B cell (primary cell): ENCODE results near the gene GNB2. TPM values are rescaled to one million over a fixed set of nuclear protein-coding genes. Genes with fewer than 3 reads are reported as not detected.

Experiments
- ATAC-seq: fragments of 200-7000 bp; cut with Tn5 transposase; one replicate; pipeline ENCODE4 v1.10.0; 2021; ENCODE audit warnings: low read depth, mild to moderate bottlenecking, moderate number of reproducible peaks, moderate library complexity
- CTCF ChIA-PET: fragments of 350-600 bp; sonication (Branson Sonifier 250); formaldehyde crosslinking; loops from one replicate; lab custom pipeline; 2021; ENCODE audit warnings: antibody characterized with exemption, inconsistent platforms; lab: Charles Lee
- POLR2A ChIA-PET: fragments of 350-600 bp; sonication (Branson Sonifier 250); formaldehyde crosslinking; loops from one replicate; lab custom pipeline; 2021; ENCODE audit warnings: antibody characterized with exemption; lab: Charles Lee
- DNase-seq: peaks from one replicate; pipeline ENCODE4 v3.0.0; 2013
- H2AFZ ChIP-seq: 2 replicates; pipeline ENCODE4 v1.6.1; 2012; ENCODE audit warnings: mild to moderate bottlenecking, low read depth, low read length; ENCODE audit not compliant: insufficient read depth, poor library complexity, severe bottlenecking
- H3K27ac ChIP-seq, 2 donors: 1 replicate in 1 of 2; 2 replicates in 1 of 2; pipeline ENCODE4 v1.5.1; 2012 to 2013; ENCODE audit warnings: low read length in 2 of 2, mild to moderate bottlenecking in 2 of 2, moderate library complexity in 1 of 2
- H3K27me3 ChIP-seq, 4 experiments: fragments of 200-600 bp in 1 of 4; sonication (generic) in 1 of 4; replicated peaks in 1 of 4; 1 replicate in 2 of 4; 2 replicates in 2 of 4; pipeline versions ENCODE4 v1.6.1 to v1.7.0; 2013 to 2016; ENCODE audit warnings: low read length in 3 of 4, mild to moderate bottlenecking in 2 of 4, mixed read lengths in 1 of 4, moderate library complexity in 1 of 4; ENCODE audit not compliant: insufficient read depth in 4 of 4, control insufficient read depth in 3 of 4; ENCODE audit errors: control extremely low read depth in 1 of 4
- H3K36me3 ChIP-seq, 2 experiments: replicated peaks in 1 of 2; 1 replicate in 1 of 2; 2 replicates in 1 of 2; pipeline versions ENCODE4 v1.6.1 to v1.7.1; 2013; ENCODE audit warnings: low read length in 1 of 2; ENCODE audit not compliant: insufficient read depth in 2 of 2, control insufficient read depth in 1 of 2; ENCODE audit errors: control extremely low read depth in 1 of 2, extremely low read depth in 1 of 2
- H3K4me1 ChIP-seq, 2 donors: fragments of 200-600 bp in 1 of 2; sonication (generic) in 1 of 2; 1 replicate in 1 of 2; 2 replicates in 1 of 2; pipeline versions ENCODE4 v1.5.1 to v1.6.1; 2013 to 2017; ENCODE audit warnings: low read length in 2 of 2; ENCODE audit not compliant: control insufficient read depth in 2 of 2, insufficient read depth in 2 of 2
- H3K4me2 ChIP-seq: replicated peaks from 2 replicates; pipeline ENCODE3; 2012; ENCODE audit warnings: mild to moderate bottlenecking, low read depth, low read length; ENCODE audit not compliant: poor library complexity, severe bottlenecking
- H3K4me3 ChIP-seq, 5 experiments: fragments of 200-600 bp in 1 of 5; sonication (generic) in 1 of 5; 1 replicate in 3 of 5; 2 replicates in 2 of 5; pipeline versions ENCODE4 v1.5.1 to v1.7.0; 2011 to 2016; ENCODE audit warnings: low read length in 4 of 5, mild to moderate bottlenecking in 4 of 5, low read depth in 2 of 5, control low read depth in 1 of 5, moderate library complexity in 1 of 5; ENCODE audit not compliant: insufficient read depth in 1 of 5; ENCODE audit errors: control extremely low read depth in 1 of 5, extremely low read depth in 1 of 5
- H3K79me2 ChIP-seq: fragments of 200-600 bp; sonication (generic); one replicate; pipeline ENCODE4 v1.6.0; 2016; ENCODE audit warnings: low read length; ENCODE audit not compliant: control insufficient read depth, insufficient read depth
- H3K9ac ChIP-seq: fragments of 200-600 bp; sonication (generic); 2 replicates; pipeline ENCODE4 v1.6.1; 2017; ENCODE audit warnings: mild to moderate bottlenecking, low read length, moderate library complexity
- H3K9me3 ChIP-seq, 3 donors: one replicate each; pipeline versions ENCODE4 v1.6.1 to v1.7.1; 2013; ENCODE audit warnings: low read length in 2 of 3; ENCODE audit not compliant: control insufficient read depth in 2 of 3, insufficient read depth in 1 of 3; ENCODE audit errors: control extremely low read depth in 1 of 3
- H4K20me1 ChIP-seq: 2 replicates; pipeline ENCODE4 v1.6.0; 2012; ENCODE audit warnings: mild to moderate bottlenecking, low read length; ENCODE audit not compliant: insufficient read depth, control insufficient read depth, poor library complexity, severe bottlenecking
- H3K27ac Mint-ChIP-seq: one replicate; pipeline ENCODE4 v1.8.0; 2021; ENCODE audit warnings: mixed read lengths
- H3K27me3 Mint-ChIP-seq: one replicate; pipeline ENCODE4 v1.8.0; 2021; ENCODE audit warnings: mixed read lengths
- H3K4me1 Mint-ChIP-seq: one replicate; pipeline ENCODE4 v1.8.0; 2021; ENCODE audit warnings: mixed read lengths
- H3K4me3 Mint-ChIP-seq: one replicate; pipeline ENCODE4 v1.8.0; 2021; ENCODE audit warnings: mixed read lengths
- H3K9me3 Mint-ChIP-seq: one replicate; pipeline ENCODE4 v1.8.0; 2022; ENCODE audit warnings: mixed read lengths; ENCODE audit not compliant: insufficient read depth
- EZH2 ChIP-seq: IDR thresholded peaks from 2 replicates; pipeline ENCODE4 v1.6.1; 2012; ENCODE audit warnings: borderline replicate concordance, low read depth, mild to moderate bottlenecking, moderate library complexity, low read length; ENCODE audit not compliant: insufficient read depth, poor library complexity, severe bottlenecking
- WGBS: methylation state at CpG from one replicate; pipeline ENCODE4 v1.1.5; 2013; ENCODE audit warnings: missing lambda C conversion rate; ENCODE audit not compliant: insufficient coverage; 5-methylcytosine and 5-hydroxymethylcytosine counted together
- intact Hi-C: fragments of 100-400 bp; cut with micrococcal nuclease; formaldehyde crosslinking; loops from one replicate; pipeline ENCODE4 v1.10.0; 2022
- polyA plus RNA-seq: library from polyadenylated mRNA; depleted of rRNA; stranded (reverse); fragments of >200 nt; gene quantifications from 2 replicates; pipeline ENCODE4 v1.2.3, GENCODE V29; 2012
- total RNA-seq, 2 donors: library from RNA; stranded (reverse); fragments of 120-200 nt in 1 of 2; gene quantifications; 1 replicate in 1 of 2; 2 replicates in 1 of 2; pipeline versions ENCODE4 v1.2.3 to v1.2.4, GENCODE V29; 2013 to 2022
- TF ChIP-seq, protein P1 (sequence below): fragments of 200-600 bp; IDR thresholded peaks from one replicate; pipeline ENCODE4 v1.8.0; 2022; ENCODE audit warnings: antibody characterized with exemption, mild to moderate bottlenecking

GNB2 gene
- total and polyA plus RNA-seq, 2 donors (not counting 1 experiment from before 2014, with no cell fraction given) = 127 to 221 TPM

DNA sequence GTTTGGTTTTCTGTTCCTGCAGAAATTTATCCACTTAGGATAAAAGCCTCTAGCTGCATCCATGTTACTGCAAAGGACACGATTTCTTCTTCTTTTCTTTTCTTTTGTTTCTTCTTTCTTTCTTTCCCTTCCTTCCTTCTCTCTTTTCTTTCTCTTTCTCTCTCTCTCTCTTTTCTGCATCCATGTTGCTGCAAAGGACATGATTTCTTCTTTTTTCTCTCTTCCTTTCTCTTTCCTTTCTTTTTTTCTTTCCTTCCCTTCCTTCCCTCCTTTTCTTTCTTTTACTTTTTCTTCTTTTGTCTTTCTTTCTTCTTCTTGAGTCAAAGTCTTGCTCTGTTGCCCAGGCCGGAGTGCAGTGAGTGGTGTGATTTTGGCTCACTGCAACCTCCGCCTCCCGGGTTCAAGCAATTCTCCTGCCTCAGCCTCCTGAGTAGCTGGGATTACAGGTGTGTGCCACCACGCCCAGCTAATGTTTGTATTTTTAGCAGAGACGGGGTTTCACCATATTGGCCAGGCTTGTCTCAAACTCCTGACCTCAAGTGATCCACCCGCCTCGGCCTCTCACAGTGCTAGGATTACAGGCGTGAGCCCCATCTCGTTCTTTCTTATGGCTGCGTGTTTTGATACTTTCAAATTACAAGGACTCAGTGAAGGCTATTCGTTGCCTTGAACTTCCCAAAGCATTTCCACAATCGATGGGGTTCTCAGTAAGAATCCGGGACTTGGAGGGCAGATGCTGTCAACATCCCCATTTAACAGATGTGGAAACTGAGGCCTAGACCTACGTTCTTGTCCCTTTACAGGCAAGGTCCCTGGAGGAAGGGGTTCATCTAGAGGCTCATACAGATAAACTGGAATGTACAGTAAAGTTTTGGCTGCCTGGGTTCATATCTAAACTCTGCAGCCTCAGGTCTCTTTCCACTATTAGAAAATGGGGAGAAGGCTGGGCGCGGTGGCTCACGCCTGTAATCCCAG is 1.9 kb upstream of the GNB2 start:
- H4K20me1 ChIP-seq = peaks cover 13% of the 10 kb centered on the region
- peaks cover 0 to 4% of the 10 kb centered on the region in 2 experiments for H3K36me3 ChIP-seq
- TF ChIP-seq, protein P1, sequence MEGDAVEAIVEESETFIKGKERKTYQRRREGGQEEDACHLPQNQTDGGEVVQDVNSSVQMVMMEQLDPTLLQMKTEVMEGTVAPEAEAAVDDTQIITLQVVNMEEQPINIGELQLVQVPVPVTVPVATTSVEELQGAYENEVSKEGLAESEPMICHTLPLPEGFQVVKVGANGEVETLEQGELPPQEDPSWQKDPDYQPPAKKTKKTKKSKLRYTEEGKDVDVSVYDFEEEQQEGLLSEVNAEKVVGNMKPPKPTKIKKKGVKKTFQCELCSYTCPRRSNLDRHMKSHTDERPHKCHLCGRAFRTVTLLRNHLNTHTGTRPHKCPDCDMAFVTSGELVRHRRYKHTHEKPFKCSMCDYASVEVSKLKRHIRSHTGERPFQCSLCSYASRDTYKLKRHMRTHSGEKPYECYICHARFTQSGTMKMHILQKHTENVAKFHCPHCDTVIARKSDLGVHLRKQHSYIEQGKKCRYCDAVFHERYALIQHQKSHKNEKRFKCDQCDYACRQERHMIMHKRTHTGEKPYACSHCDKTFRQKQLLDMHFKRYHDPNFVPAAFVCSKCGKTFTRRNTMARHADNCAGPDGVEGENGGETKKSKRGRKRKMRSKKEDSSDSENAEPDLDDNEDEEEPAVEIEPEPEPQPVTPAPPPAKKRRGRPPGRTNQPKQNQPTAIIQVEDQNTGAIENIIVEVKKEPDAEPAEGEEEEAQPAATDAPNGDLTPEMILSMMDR = no peak
- no peak for TF ChIP-seq EZH2
- H3K9me3 Mint-ChIP-seq = no peaks in the 10 kb centered on the region
- 95% methylated on average over 13 of the region's 18 CpGs for WGBS
- no peak overlapping the region for H3K27ac ChIP-seq
- no peak overlapping the region for H3K4me2 ChIP-seq
- H3K4me3 ChIP-seq = no peak overlapping the region
- POLR2A ChIA-PET = interaction anchor here (0.7 to 1.6 kb wide), 2 partner anchors 38 to 125 kb away, joined by 3 read pairs; no protein-coding TSS in a partner anchor
- ATAC-seq = no peak
- no peaks in the 10 kb centered on the region for H3K27me3 ChIP-seq
- H3K4me1 ChIP-seq = peaks cover 0 to 6% of the 10 kb centered on the region in 2 donors
- intact Hi-C loops = loop anchor here (2.0 to 10.0 kb wide), 2 partner anchors 133 to 587 kb away; partner anchors contain the start of genes AGFG2, COPS6 and ZNF3
- peaks cover 6% of the 10 kb centered on the region for H3K4me1 Mint-ChIP-seq
- no peaks in the 10 kb centered on the region for H3K9me3 ChIP-seq
- CTCF ChIA-PET = interaction anchor here (1.3 to 1.7 kb wide), 2 partner anchors 21 to 34 kb away, joined by 3 to 6 read pairs; partner anchors contain the start of gene POP7
- peak overlapping the region; percentile 26 for H3K27ac Mint-ChIP-seq
- H2AFZ ChIP-seq = no peak overlapping the region
- H3K79me2 ChIP-seq = peaks cover 12% of the 10 kb centered on the region
- no peaks in the 10 kb centered on the region for H3K27me3 Mint-ChIP-seq
- no peak overlapping the region for H3K9ac ChIP-seq
- DNase-seq = no peak
- no peak overlapping the region for H3K4me3 Mint-ChIP-seq
